HG03575 (cell line): Measurements from ENCODE around the gene PPP2CA.

Experiments
- ATAC-seq: cut with Tn5 transposase; IDR thresholded peaks from one replicate; pipeline ENCODE4 v1.9.1; 2021; ENCODE audit not compliant: unreplicated experiment, insufficient number of reproducible peaks, low FRiP score; ENCODE audit errors: extremely low read depth

PPP2CA gene

GRCh38 chr5:134207696-134208095, 18.2 kb downstream of the PPP2CA start:
- no peak for ATAC-seq

- ATAC-seq = no peak
Observed at GRCh38 chr5:134206627-134207160, 19.2 kb downstream of the PPP2CA start.

- no peak for ATAC-seq
Observed at GRCh38 chr5:134204575-134204974, 21.3 kb downstream of the PPP2CA start.

GRCh38 chr5:134203630-134204029, 22.2 kb downstream of the PPP2CA start:
- no peak for ATAC-seq

- no peak for ATAC-seq
Observed at GRCh38 chr5:134195666-134196065, 30.2 kb downstream of the PPP2CA start.

GRCh38 chr5:134189031-134189430, 36.8 kb downstream of the PPP2CA start:
- no peak for ATAC-seq

GRCh38 chr5:134188092-134188491, 37.8 kb downstream of the PPP2CA start:
- ATAC-seq = no peak

GRCh38 chr5:134184155-134185135, 41.4 kb downstream of the PPP2CA start:
- ATAC-seq = no peak

GRCh38 chr5:134183481-134183880, 42.4 kb downstream of the PPP2CA start:
- no peak for ATAC-seq

GRCh38 chr5:134178096-134178419, 47.8 kb downstream of the PPP2CA start:
- no peak for ATAC-seq

- no peak for ATAC-seq
Observed at GRCh38 chr5:134177369-134178095, 48.3 kb downstream of the PPP2CA start.

- no peak for ATAC-seq
Observed at GRCh38 chr5:134176511-134177368, 49.1 kb downstream of the PPP2CA start, which contains the start of gene SKP1. TSS of gene SKP1 (minus strand) at chr5:134176950. CDS start at chr5:134174022, 2,928 bp downstream.

GRCh38 chr5:134175921-134176510, 49.9 kb downstream of the PPP2CA start:
- no peak for ATAC-seq

GRCh38 chr5:134174841-134175839, 50.7 kb downstream of the PPP2CA start:
- ATAC-seq = no peak

- no peak for ATAC-seq
Observed at GRCh38 chr5:134171972-134172371, 53.9 kb downstream of the PPP2CA start.

- no peak for ATAC-seq
Observed at GRCh38 chr5:134162592-134162991, 63.3 kb downstream of the PPP2CA start.
